GM18870 (cell line): ENCODE data around the gene SMURF1.

Source experiments
- ATAC-seq: cut with Tn5 transposase; IDR thresholded peaks from one replicate; pipeline ENCODE4 v1.9.1; 2021; ENCODE audit warnings: moderate library complexity; ENCODE audit not compliant: unreplicated experiment

The SMURF1 gene

GRCh38 chr7:98993024-98993897 lies 150.6 kb downstream of the SMURF1 start:
- ATAC-seq = no peak

- ATAC-seq = no peak
These were observed 151.8 kb downstream of the SMURF1 start for GRCh38 chr7:98992076-98992475.

- no peak for ATAC-seq
These were observed 152.8 kb downstream of the SMURF1 start for GRCh38 chr7:98991141-98991540.

GRCh38 chr7:98990356-98990755 lies 153.6 kb downstream of the SMURF1 start:
- ATAC-seq = no peak

- ATAC-seq = no peak
These were observed 155.3 kb downstream of the SMURF1 start for GRCh38 chr7:98988641-98989040.

GRCh38 chr7:98985945-98986344 lies 158.0 kb downstream of the SMURF1 start:
- ATAC-seq = no peak

GRCh38 chr7:98985406-98985805 lies 158.5 kb downstream of the SMURF1 start:
- no peak for ATAC-seq

- no peak for ATAC-seq
These were observed 159.8 kb downstream of the SMURF1 start for GRCh38 chr7:98984126-98984525.

- ATAC-seq = no peak
These were observed 161.2 kb downstream of the SMURF1 start for GRCh38 chr7:98982686-98983085.

- no peak for ATAC-seq
These were observed 162.2 kb downstream of the SMURF1 start for GRCh38 chr7:98981701-98982100.

GRCh38 chr7:98978672-98979071 lies 165.2 kb downstream of the SMURF1 start:
- ATAC-seq = no peak
